K562 (cell line): Measurements from ENCODE around the gene API5. TPM values are rescaled to one million over a fixed set of nuclear protein-coding genes. Genes with fewer than 3 reads are reported as not detected.

Experiments used
- ELF4 ChIP-seq: fragments of 450-650 bp; formaldehyde crosslinking; IDR thresholded peaks from 2 replicates; pipeline ENCODE4 v1.4.0; 2022; ENCODE audit warnings: missing genetic modification characterization
- ESRRA ChIP-seq: fragments of 450-650 bp; IDR thresholded peaks from 2 replicates; pipeline ENCODE4 v1.6.1; 2014; ENCODE audit warnings: low read depth, mild to moderate bottlenecking, moderate library complexity, borderline replicate concordance
- FIP1L1 ChIP-seq: fragments of 200-400 bp; formaldehyde crosslinking; IDR thresholded peaks from 2 replicates; pipeline ENCODE4 v1.6.1; 2018; ENCODE audit warnings: mild to moderate bottlenecking, low read depth, low read length; ENCODE audit not compliant: poor library complexity, severe bottlenecking
- GABPB1 ChIP-seq: sonication (generic); formaldehyde crosslinking; IDR thresholded peaks from 2 replicates; pipeline ENCODE4 v1.8.0; 2022; ENCODE audit warnings: mild to moderate bottlenecking, missing genetic modification reagents
- GTF2F1 ChIP-seq: IDR thresholded peaks from 2 replicates; pipeline ENCODE4 v1.6.1; 2011; ENCODE audit warnings: low read depth, low read length, improper control_type of control experiment
- HNRNPH1 ChIP-seq: fragments of 200-400 bp; formaldehyde crosslinking; optimal IDR thresholded peaks from 2 replicates; pipeline ENCODE3; 2017; ENCODE audit warnings: low read depth, mild to moderate bottlenecking, low read length, moderate library complexity
- ILF3 ChIP-seq: fragments of 450-650 bp; IDR thresholded peaks from 2 replicates; pipeline ENCODE4 v1.6.1; 2018; ENCODE audit warnings: antibody characterized with exemption, mild to moderate bottlenecking, moderate library complexity, borderline replicate concordance
- L3MBTL2 ChIP-seq: fragments of 450-650 bp; IDR thresholded peaks from 2 replicates; pipeline ENCODE4 v1.6.1; 2016; ENCODE audit warnings: mild to moderate bottlenecking, moderate library complexity
- LARP7 ChIP-seq: fragments of 450-650 bp; IDR thresholded peaks from 2 replicates; pipeline ENCODE4 v1.6.1; 2016
- MYC ChIP-seq, 2 experiments: fragments of 250-450 bp in 1 of 2; sonication (Bioruptor Pico) in 1 of 2; IDR thresholded peaks; 2 replicates each; pipeline versions ENCODE4 v1.5.1 to v1.6.1; 2012 to 2021; ENCODE audit warnings: low read depth in 2 of 2, borderline replicate concordance in 1 of 2, improper control_type of control experiment in 1 of 2, low read length in 1 of 2, mild to moderate bottlenecking in 1 of 2, moderate library complexity in 1 of 2
- RBM15 ChIP-seq: fragments of 200-400 bp; formaldehyde crosslinking; IDR thresholded peaks from 2 replicates; pipeline ENCODE4 v1.6.1; 2018; ENCODE audit warnings: mild to moderate bottlenecking, low read length, moderate library complexity; ENCODE audit not compliant: insufficient read depth
- SMAD2 ChIP-seq: fragments of 150-350 bp; IDR thresholded peaks from 2 replicates; pipeline ENCODE4 v1.6.1; 2014; ENCODE audit warnings: low read depth, mild to moderate bottlenecking, low read length
- SMARCE1 ChIP-seq: fragments of 450-650 bp; IDR thresholded peaks from 2 replicates; pipeline ENCODE4 v1.7.1; 2016; ENCODE audit warnings: mild to moderate bottlenecking
- TAF7 ChIP-seq: fragments of 450-650 bp; IDR thresholded peaks from 2 replicates; pipeline ENCODE4 v1.6.1; 2016; ENCODE audit warnings: missing genetic modification characterization, missing compliant biosample characterization
- TEAD1 ChIP-seq, 2 experiments: fragments of 450-650 bp in 1 of 2; sonication (generic) in 1 of 2; formaldehyde crosslinking; IDR thresholded peaks; 2 replicates each; pipeline versions ENCODE4 v1.4.0 to v1.8.0; 2020 to 2022; ENCODE audit warnings: mild to moderate bottlenecking in 2 of 2, missing genetic modification reagents in 1 of 2
- ZNF239 ChIP-seq: fragments of 250-450 bp; sonication (Bioruptor Pico); IDR thresholded peaks from 2 replicates; pipeline ENCODE4 v1.4.0; 2020; ENCODE audit warnings: mild to moderate bottlenecking
- polyA plus RNA-seq, 8 experiments: library from polyadenylated mRNA; depleted of rRNA in 4 of 8; stranded (reverse) in 5 of 8; unstranded in 3 of 8; fragments of >200 nt; fragmentation: Nextera tagmentation in 2 of 8; fragmentation: Illumina TruSeq in 1 of 8; extraction: Ambion mirVana in 2 of 8; extraction: Trizol in 1 of 8; gene quantifications; 2 replicates each; pipeline versions ENCODE4 v1.2.1 to v1.2.3, GENCODE V29; 2011 to 2014; ENCODE audit warnings: inconsistent platforms in 1 of 8, missing spikeins in 1 of 8
- total RNA-seq, 7 experiments: library from RNA; depleted of rRNA in 6 of 7; stranded (reverse); fragments of >200 nt in 6 of 7; fragmentation: Illumina TruSeq in 2 of 7; extraction: Trizol in 2 of 7; gene quantifications; 2 replicates each; pipeline versions ENCODE4 v1.2.1 to v1.2.3, GENCODE V29; 2011 to 2021; ENCODE audit warnings: low replicate concordance in 1 of 7
- TF ChIP-seq, protein P1 (sequence below), 2 experiments: fragments of 450-650 bp; IDR thresholded peaks; 2 replicates each; pipeline ENCODE4 v1.6.1; 2018; ENCODE audit warnings: mild to moderate bottlenecking in 2 of 2, low read depth in 1 of 2; ENCODE audit not compliant: partially characterized antibody in 2 of 2
- TF ChIP-seq, protein P2 (sequence below): fragments of 450-650 bp; IDR thresholded peaks from 2 replicates; pipeline ENCODE4 v1.6.1; 2016; ENCODE audit warnings: borderline replicate concordance
- TF ChIP-seq, protein P3 (sequence below), 2 experiments: fragments of 450-650 bp; conservative IDR thresholded peaks; 2 replicates each; pipeline ENCODE4 v1.6.1; 2017; ENCODE audit warnings: mild to moderate bottlenecking in 2 of 2, moderate library complexity in 2 of 2

The API5 gene
- total and polyA plus RNA-seq, 9 of the 15 experiments (the other 6 are each of a cell fraction or from before 2014, with no cell fraction given) = 59.8 to 146 (median 123) TPM

DNA sequence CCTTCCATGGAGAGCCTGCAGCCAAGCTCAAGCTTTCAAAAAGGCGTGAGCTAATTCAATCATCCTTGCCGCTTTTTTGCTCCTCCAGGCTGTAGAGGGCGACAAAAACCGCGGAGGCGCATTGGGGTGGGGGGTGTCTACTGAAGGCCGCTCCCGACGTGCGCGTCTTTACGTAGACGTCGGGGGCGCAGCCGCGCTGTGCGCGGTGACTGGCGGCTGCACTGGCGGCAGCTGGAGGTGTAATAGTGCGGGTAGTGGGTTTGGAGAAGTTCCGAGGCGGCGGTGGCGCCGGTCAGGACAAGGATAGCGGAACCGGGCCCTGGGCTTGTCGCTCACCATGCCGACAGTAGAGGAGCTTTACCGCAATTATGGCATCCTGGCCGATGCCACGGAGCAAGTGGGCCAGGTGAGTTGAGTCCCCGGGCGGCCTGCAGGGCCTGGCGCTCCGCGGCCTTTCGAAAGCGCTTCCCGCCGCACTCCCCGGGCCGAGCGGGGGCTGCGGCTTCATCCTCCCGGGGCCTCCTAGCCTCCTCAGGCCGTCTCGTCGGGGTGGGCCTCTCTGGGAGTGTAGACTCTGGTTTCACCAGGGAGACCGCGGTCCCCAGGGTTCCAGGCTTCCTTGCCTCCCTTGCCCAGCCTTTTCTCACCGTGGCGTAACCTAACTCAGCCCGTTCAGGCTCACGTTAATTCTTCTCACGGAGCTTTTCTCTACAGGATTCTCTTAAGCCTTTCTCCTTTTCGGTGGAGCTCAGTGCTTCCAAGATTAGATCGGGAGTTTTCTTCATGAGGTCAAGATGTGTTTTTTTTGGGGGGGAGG, at the start of gene API5 (continued):
- TF ChIP-seq, protein P1, sequence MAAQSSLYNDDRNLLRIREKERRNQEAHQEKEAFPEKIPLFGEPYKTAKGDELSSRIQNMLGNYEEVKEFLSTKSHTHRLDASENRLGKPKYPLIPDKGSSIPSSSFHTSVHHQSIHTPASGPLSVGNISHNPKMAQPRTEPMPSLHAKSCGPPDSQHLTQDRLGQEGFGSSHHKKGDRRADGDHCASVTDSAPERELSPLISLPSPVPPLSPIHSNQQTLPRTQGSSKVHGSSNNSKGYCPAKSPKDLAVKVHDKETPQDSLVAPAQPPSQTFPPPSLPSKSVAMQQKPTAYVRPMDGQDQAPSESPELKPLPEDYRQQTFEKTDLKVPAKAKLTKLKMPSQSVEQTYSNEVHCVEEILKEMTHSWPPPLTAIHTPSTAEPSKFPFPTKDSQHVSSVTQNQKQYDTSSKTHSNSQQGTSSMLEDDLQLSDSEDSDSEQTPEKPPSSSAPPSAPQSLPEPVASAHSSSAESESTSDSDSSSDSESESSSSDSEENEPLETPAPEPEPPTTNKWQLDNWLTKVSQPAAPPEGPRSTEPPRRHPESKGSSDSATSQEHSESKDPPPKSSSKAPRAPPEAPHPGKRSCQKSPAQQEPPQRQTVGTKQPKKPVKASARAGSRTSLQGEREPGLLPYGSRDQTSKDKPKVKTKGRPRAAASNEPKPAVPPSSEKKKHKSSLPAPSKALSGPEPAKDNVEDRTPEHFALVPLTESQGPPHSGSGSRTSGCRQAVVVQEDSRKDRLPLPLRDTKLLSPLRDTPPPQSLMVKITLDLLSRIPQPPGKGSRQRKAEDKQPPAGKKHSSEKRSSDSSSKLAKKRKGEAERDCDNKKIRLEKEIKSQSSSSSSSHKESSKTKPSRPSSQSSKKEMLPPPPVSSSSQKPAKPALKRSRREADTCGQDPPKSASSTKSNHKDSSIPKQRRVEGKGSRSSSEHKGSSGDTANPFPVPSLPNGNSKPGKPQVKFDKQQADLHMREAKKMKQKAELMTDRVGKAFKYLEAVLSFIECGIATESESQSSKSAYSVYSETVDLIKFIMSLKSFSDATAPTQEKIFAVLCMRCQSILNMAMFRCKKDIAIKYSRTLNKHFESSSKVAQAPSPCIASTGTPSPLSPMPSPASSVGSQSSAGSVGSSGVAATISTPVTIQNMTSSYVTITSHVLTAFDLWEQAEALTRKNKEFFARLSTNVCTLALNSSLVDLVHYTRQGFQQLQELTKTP (IDR thresholded peaks at IDR 0.05; ENCODE audit: low read depth in 1 of 2, partially characterized antibody in 2 of 2) = no peak
- TF ChIP-seq TAF7 = peak; percentile 93
- no peak for TF ChIP-seq LARP7
- no peak for TF ChIP-seq SMAD2
- TF ChIP-seq SMARCE1 = 0 out of 2 replicates have a peak, but pooled peaks have one; percentile 19
- TF ChIP-seq GTF2F1 = no peak
- no peak for TF ChIP-seq ELF4 (CRISPR knock-in tag)
- TF ChIP-seq, protein P2, sequence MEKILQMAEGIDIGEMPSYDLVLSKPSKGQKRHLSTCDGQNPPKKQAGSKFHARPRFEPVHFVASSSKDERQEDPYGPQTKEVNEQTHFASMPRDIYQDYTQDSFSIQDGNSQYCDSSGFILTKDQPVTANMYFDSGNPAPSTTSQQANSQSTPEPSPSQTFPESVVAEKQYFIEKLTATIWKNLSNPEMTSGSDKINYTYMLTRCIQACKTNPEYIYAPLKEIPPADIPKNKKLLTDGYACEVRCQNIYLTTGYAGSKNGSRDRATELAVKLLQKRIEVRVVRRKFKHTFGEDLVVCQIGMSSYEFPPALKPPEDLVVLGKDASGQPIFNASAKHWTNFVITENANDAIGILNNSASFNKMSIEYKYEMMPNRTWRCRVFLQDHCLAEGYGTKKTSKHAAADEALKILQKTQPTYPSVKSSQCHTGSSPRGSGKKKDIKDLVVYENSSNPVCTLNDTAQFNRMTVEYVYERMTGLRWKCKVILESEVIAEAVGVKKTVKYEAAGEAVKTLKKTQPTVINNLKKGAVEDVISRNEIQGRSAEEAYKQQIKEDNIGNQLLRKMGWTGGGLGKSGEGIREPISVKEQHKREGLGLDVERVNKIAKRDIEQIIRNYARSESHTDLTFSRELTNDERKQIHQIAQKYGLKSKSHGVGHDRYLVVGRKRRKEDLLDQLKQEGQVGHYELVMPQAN = no peak; the same call in 1 of the 2 replicates
- TF ChIP-seq FIP1L1 = peak; percentile 81
- TF ChIP-seq RBM15 = no peak
- peak; percentile 68 for TF ChIP-seq L3MBTL2
- TF ChIP-seq TEAD1 (CRISPR knock-in tag; IDR thresholded peaks at IDR 0.05) = peak; percentile 3 to 65; a peak in 1 of 4 replicates
- TF ChIP-seq ILF3 = no peak
- no peak for TF ChIP-seq ZNF239 (CRISPR knock-in tag)
- TF ChIP-seq HNRNPH1 = no peak
- TF ChIP-seq GABPB1 = 0 out of 2 replicates have a peak, but pooled peaks have one; percentile 41
- TF ChIP-seq MYC (IDR thresholded peaks at IDR 0.05; ENCODE audit: low read depth, low read length) = peak; percentile 77
- peak; percentile 74; the same call in 1 of the 2 replicates for TF ChIP-seq MYC (CRISPR knock-in tag; IDR thresholded peaks at IDR 0.05; ENCODE audit: borderline replicate concordance, low read depth)
- peak; percentile 56; the same call in 1 of the 2 replicates for TF ChIP-seq ESRRA
- TF ChIP-seq, protein P3, sequence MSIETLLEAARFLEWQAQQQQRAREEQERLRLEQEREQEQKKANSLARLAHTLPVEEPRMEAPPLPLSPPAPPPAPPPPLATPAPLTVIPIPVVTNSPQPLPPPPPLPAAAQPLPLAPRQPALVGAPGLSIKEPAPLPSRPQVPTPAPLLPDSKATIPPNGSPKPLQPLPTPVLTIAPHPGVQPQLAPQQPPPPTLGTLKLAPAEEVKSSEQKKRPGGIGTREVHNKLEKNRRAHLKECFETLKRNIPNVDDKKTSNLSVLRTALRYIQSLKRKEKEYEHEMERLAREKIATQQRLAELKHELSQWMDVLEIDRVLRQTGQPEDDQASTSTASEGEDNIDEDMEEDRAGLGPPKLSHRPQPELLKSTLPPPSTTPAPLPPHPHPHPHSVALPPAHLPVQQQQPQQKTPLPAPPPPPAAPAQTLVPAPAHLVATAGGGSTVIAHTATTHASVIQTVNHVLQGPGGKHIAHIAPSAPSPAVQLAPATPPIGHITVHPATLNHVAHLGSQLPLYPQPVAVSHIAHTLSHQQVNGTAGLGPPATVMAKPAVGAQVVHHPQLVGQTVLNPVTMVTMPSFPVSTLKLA (conservative IDR thresholded peaks at IDR 0.05) = peak; percentile 51 to 84
